Measurements from ENCODE around the gene BUD31. TPM values are rescaled to one million over a fixed set of nuclear protein-coding genes. Genes with fewer than 3 reads are reported as not detected.

Gene BUD31
- total RNA-seq, 1 experiment from 2014 or later: 154 TPM

DNA sequence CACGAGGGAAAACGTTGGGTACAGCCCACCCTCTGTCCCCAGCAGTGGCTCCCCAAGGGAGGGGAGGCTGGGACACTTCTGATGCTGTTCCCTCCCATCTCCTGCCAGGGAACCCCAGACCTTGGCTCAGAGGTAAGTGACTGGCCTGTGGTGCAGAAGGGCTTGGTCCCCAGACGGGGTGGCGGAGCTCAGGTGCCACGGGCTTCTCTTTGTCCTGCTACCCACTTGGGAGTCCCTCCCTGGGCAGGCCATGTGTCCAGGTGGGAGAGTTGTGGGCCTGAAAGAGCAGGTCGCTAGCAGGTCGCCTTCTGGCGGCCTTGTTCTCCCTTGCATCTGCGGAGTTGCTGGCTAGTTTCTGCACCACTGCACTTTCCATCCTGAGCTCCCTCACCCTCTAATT lies 47.1 kb downstream of the BUD31 start:
- RAD21 ChIA-PET (ENCODE audit: low non-redundant PET in 1 of 2, low total read pairs in 2 of 2, uncharacterized antibody in 2 of 2, unreplicated experiment in 2 of 2): no interaction called here
- DNase-seq (ENCODE audit: low read depth, low spot score): no peak
- Histone ChIP-seq H3K4me3 (replicated peaks in 1 of 2; ENCODE audit: low read depth in 1 of 2, low read length in 2 of 2) (no peak overlapping the region), H4K20me1 (ENCODE audit: insufficient read depth) (peaks cover 11% of the 10 kb centered on the region; the same call in 1 of the 2 replicates), H3K79me2 (ENCODE audit: insufficient read depth, low read length) (peaks cover 50% of the 10 kb centered on the region), H2AFZ (ENCODE audit: low read depth, low read length, poor library complexity, severe bottlenecking) (no peak overlapping the region), H3K9ac (ENCODE audit: low read length) (no peak overlapping the region), H3K4me2 (ENCODE audit: low read length) (no peak overlapping the region), H3K27ac (ENCODE audit: low read depth, low read length) (no peak overlapping the region), H3K9me2 (ENCODE audit: insufficient read depth) (no peaks in the 10 kb centered on the region), H3K27me3 (ENCODE audit: insufficient read depth, low read length) (no peaks in the 10 kb centered on the region), H3K36me3 (ENCODE audit: control insufficient read depth in 1 of 2, insufficient read depth in 2 of 2, low read length in 2 of 2) (peaks cover 31 to 71% of the 10 kb centered on the region in 2 experiments), H3K9me3 (ENCODE audit: control insufficient read depth in 1 of 2, insufficient read depth in 1 of 2, low read depth in 1 of 2, low read length in 2 of 2) (no peaks in the 10 kb centered on the region), H3K4me1 (ENCODE audit: control insufficient read depth in 1 of 2, insufficient read depth in 2 of 2, low read length in 2 of 2) (no peaks in the 10 kb centered on the region)
- no peak for ATAC-seq
- BruUV-seq (replicated peaks): no TSS peak
- intact Hi-C loops (cut with micrococcal nuclease): no loop called here
- CTCF ChIA-PET: no interaction called here
- POLR2A ChIA-PET: no interaction called here
- TF ChIP-seq POLR2AphosphoS5 (IDR thresholded peaks at IDR 0.05; ENCODE audit: low read depth, low read length): no peak; the same call in 1 of the 2 replicates
- TF ChIP-seq FOSL1 (IDR thresholded peaks at IDR 0.05; ENCODE audit: low read depth): no peak
- TF ChIP-seq, protein P1, sequence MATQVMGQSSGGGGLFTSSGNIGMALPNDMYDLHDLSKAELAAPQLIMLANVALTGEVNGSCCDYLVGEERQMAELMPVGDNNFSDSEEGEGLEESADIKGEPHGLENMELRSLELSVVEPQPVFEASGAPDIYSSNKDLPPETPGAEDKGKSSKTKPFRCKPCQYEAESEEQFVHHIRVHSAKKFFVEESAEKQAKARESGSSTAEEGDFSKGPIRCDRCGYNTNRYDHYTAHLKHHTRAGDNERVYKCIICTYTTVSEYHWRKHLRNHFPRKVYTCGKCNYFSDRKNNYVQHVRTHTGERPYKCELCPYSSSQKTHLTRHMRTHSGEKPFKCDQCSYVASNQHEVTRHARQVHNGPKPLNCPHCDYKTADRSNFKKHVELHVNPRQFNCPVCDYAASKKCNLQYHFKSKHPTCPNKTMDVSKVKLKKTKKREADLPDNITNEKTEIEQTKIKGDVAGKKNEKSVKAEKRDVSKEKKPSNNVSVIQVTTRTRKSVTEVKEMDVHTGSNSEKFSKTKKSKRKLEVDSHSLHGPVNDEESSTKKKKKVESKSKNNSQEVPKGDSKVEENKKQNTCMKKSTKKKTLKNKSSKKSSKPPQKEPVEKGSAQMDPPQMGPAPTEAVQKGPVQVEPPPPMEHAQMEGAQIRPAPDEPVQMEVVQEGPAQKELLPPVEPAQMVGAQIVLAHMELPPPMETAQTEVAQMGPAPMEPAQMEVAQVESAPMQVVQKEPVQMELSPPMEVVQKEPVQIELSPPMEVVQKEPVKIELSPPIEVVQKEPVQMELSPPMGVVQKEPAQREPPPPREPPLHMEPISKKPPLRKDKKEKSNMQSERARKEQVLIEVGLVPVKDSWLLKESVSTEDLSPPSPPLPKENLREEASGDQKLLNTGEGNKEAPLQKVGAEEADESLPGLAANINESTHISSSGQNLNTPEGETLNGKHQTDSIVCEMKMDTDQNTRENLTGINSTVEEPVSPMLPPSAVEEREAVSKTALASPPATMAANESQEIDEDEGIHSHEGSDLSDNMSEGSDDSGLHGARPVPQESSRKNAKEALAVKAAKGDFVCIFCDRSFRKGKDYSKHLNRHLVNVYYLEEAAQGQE (IDR thresholded peaks at IDR 0.05; ENCODE audit: low read depth): no peak
- no peak for TF ChIP-seq YY1 (IDR thresholded peaks at IDR 0.05; ENCODE audit: extremely low read depth, insufficient replicate concordance, low read depth, low read length)
- TF ChIP-seq EGR1 (IDR thresholded peaks at IDR 0.05; ENCODE audit: low read depth): no peak

DNA sequence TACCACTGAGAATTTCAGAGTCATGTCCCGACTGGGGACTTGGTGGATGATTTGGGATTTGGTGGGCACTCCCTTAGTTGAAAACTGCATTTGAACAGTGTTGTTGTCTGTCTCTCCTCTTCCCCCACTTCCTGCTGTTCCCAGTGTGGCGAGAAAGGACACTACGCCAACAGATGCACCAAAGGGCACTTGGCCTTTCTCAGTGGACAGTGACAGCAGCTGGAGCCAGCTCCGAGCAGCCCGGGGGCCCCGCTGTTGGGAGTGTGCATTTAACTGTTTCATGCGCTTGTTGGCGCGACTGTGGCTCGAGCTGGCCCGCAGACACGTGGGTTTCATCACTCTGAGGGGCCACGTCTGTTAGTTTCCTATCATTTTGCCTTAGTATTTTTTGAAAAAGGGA lies 47.5 kb downstream of the BUD31 start:
- Histone ChIP-seq H3K9me2 (ENCODE audit: insufficient read depth) (no peaks in the 10 kb centered on the region), H3K36me3 (ENCODE audit: control insufficient read depth in 1 of 2, insufficient read depth in 2 of 2, low read length in 2 of 2) (peaks cover 29 to 69% of the 10 kb centered on the region in 2 experiments), H3K27me3 (ENCODE audit: insufficient read depth, low read length) (no peaks in the 10 kb centered on the region), H3K79me2 (ENCODE audit: insufficient read depth, low read length) (peaks cover 53% of the 10 kb centered on the region), H3K9ac (ENCODE audit: low read length) (no peak overlapping the region), H3K4me3 (replicated peaks in 1 of 2; ENCODE audit: low read depth in 1 of 2, low read length in 2 of 2) (no peak overlapping the region), H2AFZ (ENCODE audit: low read depth, low read length, poor library complexity, severe bottlenecking) (no peak overlapping the region), H3K27ac (ENCODE audit: low read depth, low read length) (no peak overlapping the region), H3K4me1 (ENCODE audit: control insufficient read depth in 1 of 2, insufficient read depth in 2 of 2, low read length in 2 of 2) (no peaks in the 10 kb centered on the region), H3K9me3 (ENCODE audit: control insufficient read depth in 1 of 2, insufficient read depth in 1 of 2, low read depth in 1 of 2, low read length in 2 of 2) (no peaks in the 10 kb centered on the region), H3K4me2 (ENCODE audit: low read length) (no peak overlapping the region), H4K20me1 (ENCODE audit: insufficient read depth) (peaks cover 11% of the 10 kb centered on the region; the same call in 1 of the 2 replicates)
- ATAC-seq (no peak), DNase-seq (ENCODE audit: low read depth, low spot score) (no peak)
- POLR2A ChIA-PET: no interaction called here
- no TSS peak for BruUV-seq (replicated peaks)
- RAD21 ChIA-PET (ENCODE audit: low non-redundant PET in 1 of 2, low total read pairs in 2 of 2, uncharacterized antibody in 2 of 2, unreplicated experiment in 2 of 2): no interaction called here
- CTCF ChIA-PET: no interaction called here
- intact Hi-C loops (cut with micrococcal nuclease): no loop called here
- TF ChIP-seq TCF7L2 (IDR thresholded peaks at IDR 0.05; ENCODE audit: borderline replicate concordance, extremely low read depth, insufficient read depth, insufficient read length): no peak
- TF ChIP-seq EGR1 (IDR thresholded peaks at IDR 0.05; ENCODE audit: low read depth): no peak
- TF ChIP-seq CBX3 (IDR thresholded peaks at IDR 0.05; ENCODE audit: low read depth): no peak
- TF ChIP-seq ZFX (IDR thresholded peaks at IDR 0.05): no peak
- TF ChIP-seq POLR2AphosphoS5 (IDR thresholded peaks at IDR 0.05; ENCODE audit: low read depth, low read length): no peak
- no peak for TF ChIP-seq POLR2A (IDR thresholded peaks at IDR 0.05; ENCODE audit: borderline replicate concordance, extremely low read depth, insufficient read depth, insufficient read length)
- TF ChIP-seq, protein P2, sequence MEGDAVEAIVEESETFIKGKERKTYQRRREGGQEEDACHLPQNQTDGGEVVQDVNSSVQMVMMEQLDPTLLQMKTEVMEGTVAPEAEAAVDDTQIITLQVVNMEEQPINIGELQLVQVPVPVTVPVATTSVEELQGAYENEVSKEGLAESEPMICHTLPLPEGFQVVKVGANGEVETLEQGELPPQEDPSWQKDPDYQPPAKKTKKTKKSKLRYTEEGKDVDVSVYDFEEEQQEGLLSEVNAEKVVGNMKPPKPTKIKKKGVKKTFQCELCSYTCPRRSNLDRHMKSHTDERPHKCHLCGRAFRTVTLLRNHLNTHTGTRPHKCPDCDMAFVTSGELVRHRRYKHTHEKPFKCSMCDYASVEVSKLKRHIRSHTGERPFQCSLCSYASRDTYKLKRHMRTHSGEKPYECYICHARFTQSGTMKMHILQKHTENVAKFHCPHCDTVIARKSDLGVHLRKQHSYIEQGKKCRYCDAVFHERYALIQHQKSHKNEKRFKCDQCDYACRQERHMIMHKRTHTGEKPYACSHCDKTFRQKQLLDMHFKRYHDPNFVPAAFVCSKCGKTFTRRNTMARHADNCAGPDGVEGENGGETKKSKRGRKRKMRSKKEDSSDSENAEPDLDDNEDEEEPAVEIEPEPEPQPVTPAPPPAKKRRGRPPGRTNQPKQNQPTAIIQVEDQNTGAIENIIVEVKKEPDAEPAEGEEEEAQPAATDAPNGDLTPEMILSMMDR (IDR thresholded peaks at IDR 0.05 in 2 of 3, conservative IDR thresholded peaks at IDR 0.05 in 1 of 3; ENCODE audit: borderline replicate concordance in 1 of 3, insufficient read depth in 1 of 3, low read depth in 2 of 3, low read length in 2 of 3): no peak
- no peak for TF ChIP-seq SIN3A (IDR thresholded peaks at IDR 0.05; ENCODE audit: low read depth)
- TF ChIP-seq SP1 (IDR thresholded peaks at IDR 0.05; ENCODE audit: low read depth): no peak

Measured in HCT116 (cell line).